IPS-18c (cell line): ENCODE data around the gene WDR27.

ENCODE experiments used
- H3K4me3 ChIP-seq: 2 replicates; pipeline ENCODE4 v1.7.0; 2013; ENCODE audit warnings: low read depth, mild to moderate bottlenecking, low read length, moderate library complexity; ENCODE audit not compliant: insufficient read depth
- H3K9me3 ChIP-seq: one replicate; pipeline ENCODE4 v1.6.1; 2013; ENCODE audit warnings: mild to moderate bottlenecking, low read length, moderate library complexity; ENCODE audit not compliant: control insufficient read depth, insufficient read depth

Gene WDR27

GRCh38 chr6:169675011-169675410 lies 26.8 kb downstream of the WDR27 start:
- Histone ChIP-seq H3K4me3 (no peak overlapping the region), H3K9me3 (peaks cover 2% of the 10 kb centered on the region)

GRCh38 chr6:169671563-169671962 lies 30.3 kb downstream of the WDR27 start:
- H3K4me3 ChIP-seq = no peak overlapping the region
- H3K9me3 ChIP-seq = no peaks in the 10 kb centered on the region

- Histone ChIP-seq H3K4me3 (no peak overlapping the region), H3K9me3 (no peaks in the 10 kb centered on the region)
Measured at GRCh38 chr6:169669889-169670288, 31.9 kb downstream of the WDR27 start.

GRCh38 chr6:169669147-169669546 lies 32.7 kb downstream of the WDR27 start:
- Histone ChIP-seq H3K9me3 (no peaks in the 10 kb centered on the region), H3K4me3 (no peak overlapping the region)

- H3K9me3 ChIP-seq = no peaks in the 10 kb centered on the region
- H3K4me3 ChIP-seq = no peak overlapping the region
Measured at GRCh38 chr6:169668203-169668847, 33.5 kb downstream of the WDR27 start.

GRCh38 chr6:169667716-169668115 lies 34.1 kb downstream of the WDR27 start:
- no peak overlapping the region for H3K4me3 ChIP-seq
- H3K9me3 ChIP-seq = no peaks in the 10 kb centered on the region

GRCh38 chr6:169666441-169666840 lies 35.4 kb downstream of the WDR27 start:
- no peak overlapping the region for H3K4me3 ChIP-seq
- no peaks in the 10 kb centered on the region for H3K9me3 ChIP-seq

GRCh38 chr6:169665289-169665688 lies 36.5 kb downstream of the WDR27 start:
- no peak overlapping the region for H3K4me3 ChIP-seq
- H3K9me3 ChIP-seq = no peaks in the 10 kb centered on the region

- no peaks in the 10 kb centered on the region for H3K9me3 ChIP-seq
- no peak overlapping the region for H3K4me3 ChIP-seq
Measured at GRCh38 chr6:169664227-169664626, 37.6 kb downstream of the WDR27 start.

GRCh38 chr6:169663468-169663867 lies 38.4 kb downstream of the WDR27 start:
- H3K4me3 ChIP-seq = no peak overlapping the region
- H3K9me3 ChIP-seq = no peaks in the 10 kb centered on the region

GRCh38 chr6:169661391-169661756 lies 40.5 kb downstream of the WDR27 start:
- H3K9me3 ChIP-seq = no peaks in the 10 kb centered on the region

GRCh38 chr6:169660751-169661390 lies 41.0 kb downstream of the WDR27 start:
- no peak overlapping the region for H3K4me3 ChIP-seq
- H3K9me3 ChIP-seq = no peaks in the 10 kb centered on the region

More at GRCh38 chr6:169661391-169661756, 40.5 kb downstream of the WDR27 start:
- no peak overlapping the region for H3K4me3 ChIP-seq

- Histone ChIP-seq H3K9me3 (peaks cover 2% of the 10 kb centered on the region), H3K4me3 (no peak overlapping the region)
Measured at GRCh38 chr6:169659820-169660610, 41.8 kb downstream of the WDR27 start.

- peaks cover 6% of the 10 kb centered on the region for H3K9me3 ChIP-seq
- no peak overlapping the region for H3K4me3 ChIP-seq
Measured at GRCh38 chr6:169657284-169657610, 44.6 kb downstream of the WDR27 start.

- Histone ChIP-seq H3K9me3 (peaks cover 6% of the 10 kb centered on the region), H3K4me3 (no peak overlapping the region)
Measured at GRCh38 chr6:169656546-169657283, 45.1 kb downstream of the WDR27 start.

- H3K4me3 ChIP-seq = no peak overlapping the region
- H3K9me3 ChIP-seq = peaks cover 6% of the 10 kb centered on the region
Measured at GRCh38 chr6:169654598-169655391, 47.0 kb downstream of the WDR27 start.

GRCh38 chr6:169653691-169654090 lies 48.1 kb downstream of the WDR27 start:
- H3K9me3 ChIP-seq = peaks cover 6% of the 10 kb centered on the region
- no peak overlapping the region for H3K4me3 ChIP-seq
